Measurements from ENCODE around the gene LIMK2. TPM values are rescaled to one million over a fixed set of nuclear protein-coding genes. Genes with fewer than 3 reads are reported as not detected.

Gene LIMK2
- polyA plus RNA-seq, 1 donor = 25.6 TPM

DNA sequence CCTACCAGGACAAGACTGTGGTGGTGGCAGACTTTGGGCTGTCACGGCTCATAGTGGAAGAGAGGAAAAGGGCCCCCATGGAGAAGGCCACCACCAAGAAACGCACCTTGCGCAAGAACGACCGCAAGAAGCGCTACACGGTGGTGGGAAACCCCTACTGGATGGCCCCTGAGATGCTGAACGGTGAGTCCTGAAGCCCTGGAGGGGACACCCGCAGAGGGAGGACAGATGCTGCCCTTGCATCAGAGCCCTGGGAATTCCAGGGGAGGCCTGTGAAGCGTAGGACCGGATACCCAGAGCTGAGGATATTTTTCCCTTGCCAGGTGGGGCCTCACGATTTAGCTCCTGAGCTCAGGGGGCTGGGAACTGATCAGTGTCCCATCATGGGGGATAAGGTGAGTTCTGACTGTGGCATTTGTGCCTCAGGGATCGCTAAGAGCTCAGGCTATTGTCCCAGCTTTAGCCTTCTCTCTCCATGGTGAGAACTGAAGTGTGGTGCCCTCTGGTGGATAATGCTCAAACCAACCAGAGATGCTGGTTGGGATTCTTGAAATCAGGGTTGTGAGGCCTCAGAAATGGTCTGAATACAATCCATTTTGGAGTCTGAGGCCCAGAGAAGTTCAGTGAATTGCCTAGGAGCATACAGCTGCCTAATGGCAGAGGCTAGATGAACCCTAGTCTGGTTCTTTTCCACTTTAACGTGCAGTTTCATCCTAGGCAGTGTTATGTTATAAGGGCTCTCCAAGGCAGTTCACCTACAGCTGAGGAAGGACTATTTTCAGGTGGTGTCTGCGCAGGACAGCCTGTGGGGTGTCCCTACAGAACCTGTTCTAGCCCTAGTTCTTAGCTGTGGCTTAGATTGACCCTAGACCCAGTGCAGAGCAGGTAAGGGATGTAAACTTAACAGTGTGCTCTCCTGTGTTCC lies 60.7 kb downstream of the LIMK2 start:
- DNase-seq = peak; percentile 45

DNA sequence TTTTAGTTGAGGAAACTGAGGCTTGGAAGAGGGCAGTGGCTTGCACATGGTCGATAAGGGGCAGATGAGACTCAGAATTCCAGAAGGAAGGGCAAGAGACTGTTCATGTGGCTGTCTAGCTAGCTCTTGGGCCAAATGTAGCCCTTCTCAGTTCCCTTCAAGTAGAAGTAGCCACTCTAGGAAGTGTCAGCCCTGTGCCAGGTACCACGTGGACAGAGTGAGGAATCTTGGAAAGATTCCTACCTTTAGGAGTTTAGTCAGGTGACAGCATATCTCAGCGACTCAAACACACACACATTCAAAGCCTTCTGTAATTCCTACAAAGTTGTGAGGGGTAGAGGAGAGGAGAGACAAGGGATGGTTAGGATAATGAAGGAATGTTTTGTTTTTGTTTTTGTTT lies 61.9 kb downstream of the LIMK2 start:
- no peak for DNase-seq

DNA sequence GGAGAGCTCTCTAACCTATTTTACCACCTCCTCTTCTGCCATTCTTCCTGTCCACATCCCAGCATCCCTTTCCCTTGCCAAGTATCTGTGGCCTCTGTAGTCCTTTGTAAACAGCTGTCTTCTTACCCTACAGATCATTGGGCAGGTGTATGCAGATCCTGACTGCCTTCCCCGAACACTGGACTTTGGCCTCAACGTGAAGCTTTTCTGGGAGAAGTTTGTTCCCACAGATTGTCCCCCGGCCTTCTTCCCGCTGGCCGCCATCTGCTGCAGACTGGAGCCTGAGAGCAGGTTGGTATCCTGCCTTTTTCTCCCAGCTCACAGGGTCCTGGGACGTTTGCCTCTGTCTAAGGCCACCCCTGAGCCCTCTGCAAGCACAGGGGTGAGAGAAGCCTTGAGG lies 62.9 kb downstream of the LIMK2 start:
- DNase-seq = no peak

DNA sequence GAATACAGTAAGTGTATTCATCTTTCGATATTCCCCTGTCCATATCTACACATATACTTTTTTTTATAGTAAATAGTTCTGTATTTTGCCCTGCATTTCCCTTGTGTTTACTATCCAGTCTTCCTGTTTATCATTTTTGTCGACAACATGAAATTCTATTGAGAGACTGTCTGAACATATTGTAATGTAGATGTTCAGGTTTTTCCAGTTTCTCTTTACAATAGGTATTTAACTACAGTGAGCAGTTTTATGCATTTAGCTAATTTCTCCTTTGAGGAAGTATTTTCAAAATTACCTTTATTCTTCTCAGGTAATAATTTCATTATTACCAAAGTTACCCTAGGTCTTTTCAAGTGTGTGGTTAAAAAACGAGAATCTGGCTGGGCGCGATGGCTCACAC lies 63.5 kb downstream of the LIMK2 start:
- DNase-seq = no peak

DNA sequence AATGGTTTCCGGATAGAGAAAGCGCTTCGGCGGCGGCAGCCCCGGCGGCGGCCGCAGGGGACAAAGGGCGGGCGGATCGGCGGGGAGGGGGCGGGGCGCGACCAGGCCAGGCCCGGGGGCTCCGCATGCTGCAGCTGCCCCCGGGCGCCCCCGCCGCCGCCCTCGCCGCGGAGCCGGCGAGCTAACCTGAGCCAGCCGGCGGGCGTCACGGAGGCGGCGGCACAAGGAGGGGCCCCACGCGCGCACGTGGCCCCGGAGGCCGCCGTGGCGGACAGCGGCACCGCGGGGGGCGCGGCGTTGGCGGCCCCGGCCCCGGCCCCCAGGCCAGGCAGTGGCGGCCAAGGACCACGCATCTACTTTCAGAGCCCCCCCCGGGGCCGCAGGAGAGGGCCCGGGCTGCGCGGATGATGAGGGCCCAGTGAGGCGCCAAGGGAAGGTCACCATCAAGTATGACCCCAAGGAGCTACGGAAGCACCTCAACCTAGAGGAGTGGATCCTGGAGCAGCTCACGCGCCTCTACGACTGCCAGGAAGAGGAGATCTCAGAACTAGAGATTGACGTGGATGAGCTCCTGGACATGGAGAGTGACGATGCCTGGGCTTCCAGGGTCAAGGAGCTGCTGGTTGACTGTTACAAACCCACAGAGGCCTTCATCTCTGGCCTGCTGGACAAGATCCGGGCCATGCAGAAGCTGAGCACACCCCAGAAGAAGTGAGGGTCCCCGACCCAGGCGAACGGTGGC lies 64.5 kb downstream of the LIMK2 start:
- DNase-seq = no peak

DNA sequence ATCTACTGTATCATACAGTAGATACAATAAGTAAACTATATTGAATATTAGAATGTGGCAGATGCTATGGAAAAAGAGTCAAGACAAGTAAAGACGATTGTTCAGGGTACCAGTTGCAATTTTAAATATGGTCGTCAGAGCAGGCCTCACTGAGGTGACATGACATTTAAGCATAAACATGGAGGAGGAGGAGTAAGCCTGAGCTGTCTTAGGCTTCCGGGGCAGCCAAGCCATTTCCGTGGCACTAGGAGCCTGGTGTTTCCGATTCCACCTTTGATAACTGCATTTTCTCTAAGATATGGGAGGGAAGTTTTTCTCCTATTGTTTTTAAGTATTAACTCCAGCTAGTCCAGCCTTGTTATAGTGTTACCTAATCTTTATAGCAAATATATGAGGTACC lies 65.6 kb downstream of the LIMK2 start:
- DNase-seq = no peak

DNA sequence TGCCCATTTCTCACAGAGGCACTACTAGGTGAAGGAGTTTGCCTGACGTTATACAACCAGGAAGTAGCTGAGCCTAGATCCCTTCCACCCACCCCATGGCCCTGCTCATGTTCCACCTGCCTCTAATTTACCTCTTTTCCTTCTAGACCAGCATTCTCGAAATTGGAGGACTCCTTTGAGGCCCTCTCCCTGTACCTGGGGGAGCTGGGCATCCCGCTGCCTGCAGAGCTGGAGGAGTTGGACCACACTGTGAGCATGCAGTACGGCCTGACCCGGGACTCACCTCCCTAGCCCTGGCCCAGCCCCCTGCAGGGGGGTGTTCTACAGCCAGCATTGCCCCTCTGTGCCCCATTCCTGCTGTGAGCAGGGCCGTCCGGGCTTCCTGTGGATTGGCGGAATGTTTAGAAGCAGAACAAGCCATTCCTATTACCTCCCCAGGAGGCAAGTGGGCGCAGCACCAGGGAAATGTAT lies 66.1 kb downstream of the LIMK2 start:
- no peak for DNase-seq

DNA sequence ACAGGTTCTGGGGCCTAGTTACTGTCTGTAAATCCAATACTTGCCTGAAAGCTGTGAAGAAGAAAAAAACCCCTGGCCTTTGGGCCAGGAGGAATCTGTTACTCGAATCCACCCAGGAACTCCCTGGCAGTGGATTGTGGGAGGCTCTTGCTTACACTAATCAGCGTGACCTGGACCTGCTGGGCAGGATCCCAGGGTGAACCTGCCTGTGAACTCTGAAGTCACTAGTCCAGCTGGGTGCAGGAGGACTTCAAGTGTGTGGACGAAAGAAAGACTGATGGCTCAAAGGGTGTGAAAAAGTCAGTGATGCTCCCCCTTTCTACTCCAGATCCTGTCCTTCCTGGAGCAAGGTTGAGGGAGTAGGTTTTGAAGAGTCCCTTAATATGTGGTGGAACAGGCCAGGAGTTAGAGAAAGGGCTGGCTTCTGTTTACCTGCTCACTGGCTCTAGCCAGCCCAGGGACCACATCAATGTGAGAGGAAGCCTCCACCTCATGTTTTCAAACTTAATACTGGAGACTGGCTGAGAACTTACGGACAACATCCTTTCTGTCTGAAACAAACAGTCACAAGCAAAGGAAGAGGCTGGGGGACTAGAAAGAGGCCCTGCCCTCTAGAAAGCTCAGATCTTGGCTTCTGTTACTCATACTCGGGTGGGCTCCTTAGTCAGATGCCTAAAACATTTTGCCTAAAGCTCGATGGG lies 66.7 kb downstream of the LIMK2 start:
- DNase-seq = no peak

DNA sequence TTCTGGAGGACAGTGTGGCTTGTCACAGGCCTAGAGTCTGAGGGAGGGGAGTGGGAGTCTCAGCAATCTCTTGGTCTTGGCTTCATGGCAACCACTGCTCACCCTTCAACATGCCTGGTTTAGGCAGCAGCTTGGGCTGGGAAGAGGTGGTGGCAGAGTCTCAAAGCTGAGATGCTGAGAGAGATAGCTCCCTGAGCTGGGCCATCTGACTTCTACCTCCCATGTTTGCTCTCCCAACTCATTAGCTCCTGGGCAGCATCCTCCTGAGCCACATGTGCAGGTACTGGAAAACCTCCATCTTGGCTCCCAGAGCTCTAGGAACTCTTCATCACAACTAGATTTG lies 67.2 kb downstream of the LIMK2 start:
- DNase-seq = no peak

DNA sequence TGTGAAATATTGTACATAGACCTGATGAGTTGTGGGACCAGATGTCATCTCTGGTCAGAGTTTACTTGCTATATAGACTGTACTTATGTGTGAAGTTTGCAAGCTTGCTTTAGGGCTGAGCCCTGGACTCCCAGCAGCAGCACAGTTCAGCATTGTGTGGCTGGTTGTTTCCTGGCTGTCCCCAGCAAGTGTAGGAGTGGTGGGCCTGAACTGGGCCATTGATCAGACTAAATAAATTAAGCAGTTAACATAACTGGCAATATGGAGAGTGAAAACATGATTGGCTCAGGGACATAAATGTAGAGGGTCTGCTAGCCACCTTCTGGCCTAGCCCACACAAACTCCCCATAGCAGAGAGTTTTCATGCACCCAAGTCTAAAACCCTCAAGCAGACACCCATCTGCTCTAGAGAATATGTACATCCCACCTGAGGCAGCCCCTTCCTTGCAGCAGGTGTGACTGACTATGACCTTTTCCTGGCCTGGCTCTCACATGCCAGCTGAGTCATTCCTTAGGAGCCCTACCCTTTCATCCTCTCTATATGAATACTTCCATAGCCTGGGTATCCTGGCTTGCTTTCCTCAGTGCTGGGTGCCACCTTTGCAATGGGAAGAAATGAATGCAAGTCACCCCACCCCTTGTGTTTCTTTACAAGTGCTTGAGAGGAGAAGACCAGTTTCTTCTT lies 67.9 kb downstream of the LIMK2 start:
- no peak for DNase-seq

DNA sequence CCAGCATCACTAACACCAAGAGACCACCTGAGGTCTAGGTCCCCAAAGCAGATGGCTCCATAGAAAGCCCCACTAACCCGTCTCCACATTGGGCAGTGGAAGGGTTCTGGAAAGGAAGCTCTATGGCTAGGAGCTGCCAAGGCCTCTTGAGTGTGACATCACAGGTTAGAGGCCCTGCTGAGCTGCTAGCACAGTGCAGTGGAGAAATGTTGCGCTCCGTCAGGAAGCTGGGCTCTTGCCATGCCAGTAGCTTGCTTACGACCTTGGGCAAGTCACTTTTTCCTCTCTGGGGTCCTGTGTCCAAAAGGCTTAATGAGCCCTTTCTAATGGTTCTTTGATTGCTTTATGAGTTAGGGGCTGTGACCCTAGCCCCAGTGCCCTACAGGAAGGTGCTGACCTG lies 69.6 kb downstream of the LIMK2 start:
- DNase-seq = no peak

DNA sequence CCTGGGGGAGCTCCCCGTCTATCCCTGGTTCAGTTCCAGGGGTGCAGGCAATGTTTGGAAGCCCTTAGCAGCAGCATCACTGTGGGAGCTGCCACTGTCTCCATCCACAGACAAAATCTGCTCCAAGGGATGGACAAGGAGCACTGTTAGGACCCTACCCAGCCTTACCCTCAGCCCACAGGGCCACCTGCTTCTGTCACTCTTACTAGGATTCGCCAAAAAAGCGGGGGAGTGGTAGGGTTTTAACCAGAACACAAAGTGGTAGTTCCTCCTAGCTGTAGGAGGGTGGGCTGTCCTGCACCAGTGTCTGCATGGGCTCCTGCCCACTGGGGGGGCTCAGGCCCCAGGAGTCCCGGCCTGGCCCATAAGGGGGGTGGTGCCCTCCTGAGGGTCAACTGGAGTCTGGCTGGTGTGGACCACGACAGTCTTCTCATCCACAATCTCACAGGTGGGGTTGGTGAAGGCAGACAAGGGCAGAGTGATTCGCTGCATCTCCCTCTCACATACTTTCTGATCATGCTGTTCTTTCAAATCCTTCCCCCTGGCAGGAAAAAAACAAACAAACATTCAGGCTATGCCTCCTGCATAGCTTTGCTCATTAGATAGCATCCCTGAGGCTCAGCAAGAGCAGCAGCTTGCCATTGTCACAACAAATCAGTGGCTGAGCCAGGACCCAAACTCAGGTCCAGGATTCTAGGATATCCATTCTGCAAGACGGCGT lies 70.8 kb downstream of the LIMK2 start:
- DNase-seq = no peak

DNA sequence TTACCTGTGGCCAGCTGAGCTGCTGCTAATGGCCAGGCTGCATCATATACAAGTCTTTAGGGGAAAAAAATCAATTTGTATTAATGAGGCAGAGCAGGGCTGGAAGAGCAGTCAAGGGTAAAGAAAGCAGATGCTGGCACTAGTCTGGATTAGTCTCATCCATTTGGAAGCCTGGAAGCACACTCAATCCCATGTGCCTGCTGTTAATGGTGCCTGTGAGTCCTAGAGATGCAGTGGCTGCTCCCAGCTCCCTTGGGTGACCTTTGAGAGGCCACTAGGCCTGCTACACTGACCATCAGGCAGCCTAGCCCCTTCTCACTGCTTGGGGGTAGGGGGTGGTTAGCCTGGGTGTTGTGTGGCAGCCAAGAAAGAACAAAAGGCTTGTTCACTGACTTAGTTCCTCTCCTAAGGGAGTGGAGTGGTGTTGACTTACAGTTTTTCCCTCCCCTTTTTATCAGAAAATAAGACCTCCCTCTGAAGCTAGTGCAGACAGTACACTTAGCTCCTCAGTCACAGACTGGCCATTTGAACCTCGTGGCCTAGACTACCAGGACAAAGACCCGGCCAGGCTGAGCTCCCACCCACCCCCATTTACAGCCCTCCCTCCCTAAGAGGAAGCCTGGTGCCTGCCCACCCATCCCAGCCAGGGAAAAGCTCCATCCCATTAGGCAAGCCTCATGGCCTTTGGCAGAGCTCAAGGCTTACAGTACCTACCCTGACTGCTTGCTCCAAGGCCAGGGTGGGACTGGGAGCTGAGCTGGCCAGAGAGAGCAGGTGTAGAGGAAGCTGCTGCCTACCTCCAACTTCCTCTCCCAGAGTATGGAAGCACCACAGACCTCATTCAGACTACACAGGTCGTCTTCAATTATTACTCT lies 72.4 kb downstream of the LIMK2 start:
- DNase-seq = no peak

DNA sequence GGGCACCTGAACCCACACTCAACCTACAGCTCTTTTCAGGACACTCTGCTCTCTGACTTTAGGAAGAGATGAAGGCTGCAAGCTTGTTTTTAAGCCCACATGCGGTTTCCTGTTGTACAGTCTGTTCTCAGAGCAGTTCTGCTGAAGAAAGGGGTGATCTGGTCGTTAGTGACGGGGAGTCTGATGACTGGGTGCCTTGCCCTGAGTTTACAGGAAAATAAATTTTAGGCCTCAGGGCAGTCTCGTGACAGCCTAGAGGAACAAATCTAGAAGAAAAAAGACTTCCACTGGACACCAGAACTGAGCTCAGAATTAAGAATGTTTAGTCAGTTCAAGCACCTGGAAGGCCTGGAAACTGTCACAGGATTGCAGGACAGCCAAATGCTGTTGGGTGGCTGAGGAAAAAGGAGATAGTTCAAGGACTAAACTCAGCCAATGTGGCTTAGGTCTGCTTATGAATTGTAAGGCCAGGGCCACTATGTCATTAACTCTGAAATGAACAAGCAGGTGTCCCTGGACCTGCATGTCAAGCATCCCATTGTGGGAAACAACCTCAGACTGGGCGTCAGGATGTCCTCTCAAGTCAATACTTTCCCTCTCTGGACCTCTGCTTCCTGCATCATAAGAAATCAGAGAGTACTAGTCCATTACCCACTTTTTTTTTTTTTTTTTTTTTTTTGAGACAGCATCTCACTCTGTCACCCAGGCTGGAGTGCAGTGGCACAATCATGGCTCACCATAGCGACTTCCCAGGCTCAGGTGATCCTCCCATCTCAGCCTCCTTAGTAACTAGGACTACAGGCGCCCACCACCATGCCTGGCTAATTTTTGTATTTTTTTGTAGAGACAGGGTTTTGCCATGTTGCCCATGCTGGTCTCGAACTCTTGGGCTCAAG lies 74.5 kb downstream of the LIMK2 start:
- no peak for DNase-seq

DNA sequence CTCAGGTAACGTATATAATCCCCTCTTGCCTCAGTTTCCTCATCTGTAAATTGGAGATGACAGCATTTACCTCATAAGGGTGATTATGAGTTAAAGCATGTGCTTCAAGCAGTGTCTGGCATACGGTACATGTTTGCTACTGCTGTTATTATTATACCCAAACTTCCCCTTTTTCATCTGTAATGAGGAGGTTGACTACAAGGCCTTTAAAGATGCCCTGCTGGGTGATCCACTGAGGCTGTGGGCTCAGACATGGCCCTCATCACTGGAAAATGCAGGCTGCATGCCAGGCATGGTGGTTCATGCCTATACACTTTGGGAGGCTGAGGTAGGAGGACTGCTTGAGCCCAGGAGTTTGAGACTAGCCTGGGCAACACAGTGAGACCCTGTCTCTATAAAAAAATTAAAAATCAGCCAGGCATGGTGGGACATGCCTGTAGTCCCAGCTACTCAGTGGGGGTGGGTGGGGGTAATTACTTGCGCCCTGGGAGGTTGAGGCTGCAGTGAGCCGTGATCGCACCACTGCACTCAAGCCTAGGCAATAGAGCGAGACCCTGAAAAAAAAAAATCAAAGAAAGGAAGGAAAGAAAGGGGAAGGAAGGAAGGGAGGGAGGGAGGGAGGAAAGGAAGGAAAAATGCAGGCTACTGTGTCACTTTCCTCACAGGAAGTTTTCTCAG lies 75.9 kb downstream of the LIMK2 start:
- DNase-seq = no peak

DNA sequence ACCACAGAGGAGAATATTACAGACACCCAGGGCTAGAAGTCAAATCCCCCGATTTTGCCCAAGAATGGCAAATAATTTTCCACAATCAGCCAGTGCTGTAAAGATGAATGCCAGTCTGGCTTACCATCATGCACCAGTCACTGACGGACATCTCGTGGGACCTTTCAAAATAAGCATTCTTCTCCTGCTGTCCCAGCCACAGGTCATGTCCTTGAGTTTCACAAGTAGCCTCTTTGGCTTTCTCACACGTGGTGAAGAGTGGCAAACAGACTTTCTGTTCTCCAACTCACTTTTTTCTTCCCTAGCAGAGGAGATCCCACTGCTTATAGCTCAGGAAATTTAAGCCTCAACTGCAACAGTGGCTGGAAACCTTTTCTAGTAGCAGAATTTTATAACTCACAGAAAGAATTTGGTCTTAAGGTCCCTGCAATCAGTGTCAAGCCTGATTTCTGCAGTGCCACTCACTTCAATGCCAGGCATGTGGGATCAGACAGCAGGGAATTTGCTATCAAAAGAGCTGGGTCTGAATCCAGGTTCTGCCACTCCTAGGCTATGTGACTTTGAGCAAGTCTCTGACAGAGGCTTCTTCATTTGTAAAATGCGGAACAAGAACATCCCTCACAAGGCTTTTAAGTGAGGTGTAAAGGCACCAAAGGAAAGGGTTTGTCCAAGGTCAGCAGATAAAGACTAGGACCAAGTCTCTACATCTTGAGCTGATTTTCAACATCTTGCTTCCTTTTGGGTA lies 76.6 kb downstream of the LIMK2 start:
- DNase-seq = no peak

DNA sequence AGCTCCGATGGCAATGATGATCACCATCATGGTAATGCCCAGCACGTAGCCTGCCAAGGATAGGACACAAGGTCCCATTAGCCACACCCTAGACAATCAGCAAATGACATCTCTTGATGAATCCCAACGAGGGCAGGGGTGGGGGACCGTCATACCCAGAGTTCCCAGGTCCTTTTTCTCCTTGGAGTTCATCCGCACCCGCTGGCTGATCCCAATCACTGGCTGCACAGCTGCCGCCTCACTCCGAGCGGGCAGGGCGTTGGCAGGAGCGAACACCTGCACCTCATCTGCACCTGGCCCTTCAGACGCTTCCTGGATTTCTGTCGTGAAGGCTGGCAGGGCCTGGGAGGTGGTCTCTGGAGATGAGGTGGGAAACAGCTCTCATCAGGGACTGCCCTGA lies 77.2 kb downstream of the LIMK2 start:
- DNase-seq = no peak
